ENCODE measurements around the gene PJVK. TPM values are rescaled to one million over a fixed set of nuclear protein-coding genes. Genes with fewer than 3 reads are reported as not detected.

Gene PJVK
- total RNA-seq, 1 donor from 2014 or later, result not detected

GRCh38 chr2:178499640-178500039, 48.5 kb downstream of the PJVK start:
- no peak for TF ChIP-seq CTCF (IDR thresholded peaks at IDR 0.05)
- no peak overlapping the region for H3K4me3 ChIP-seq
- no peak for DNase-seq (ENCODE audit: low spot score in 2 of 2)
- H3K9me3 ChIP-seq, result no peaks in the 10 kb centered on the region
- no peaks in the 10 kb centered on the region for H3K4me1 ChIP-seq
- intact Hi-C loops (cut with DNase I), result no loop called here
- H3K27ac ChIP-seq, result no peak overlapping the region
- peaks cover 47 to 96% of the 10 kb centered on the region in 2 donors for H3K36me3 ChIP-seq
- no peaks in the 10 kb centered on the region for H3K27me3 ChIP-seq

- Histone ChIP-seq H3K36me3 (peaks cover 33 to 67% of the 10 kb centered on the region in 2 donors), H3K9me3 (no peaks in the 10 kb centered on the region), H3K27me3 (no peaks in the 10 kb centered on the region), H3K27ac (no peak overlapping the region), H3K4me3 (no peak overlapping the region), H3K4me1 (no peaks in the 10 kb centered on the region)
- no peak for TF ChIP-seq CTCF (IDR thresholded peaks at IDR 0.05)
- intact Hi-C loops (cut with DNase I), result no loop called here
- DNase-seq (ENCODE audit: low spot score in 2 of 2), result no peak
These were observed 51.6 kb downstream of the PJVK start for GRCh38 chr2:178502751-178503150.

GRCh38 chr2:178506101-178506500, 54.9 kb downstream of the PJVK start:
- no peak overlapping the region for H3K4me3 ChIP-seq
- H3K27ac ChIP-seq, result no peak overlapping the region
- TF ChIP-seq CTCF (IDR thresholded peaks at IDR 0.05), result no peak
- no peaks in the 10 kb centered on the region for H3K4me1 ChIP-seq
- no peak for DNase-seq (ENCODE audit: low spot score in 2 of 2)
- no peaks in the 10 kb centered on the region for H3K9me3 ChIP-seq
- intact Hi-C loops (cut with DNase I), result no loop called here
- peaks cover 32 to 45% of the 10 kb centered on the region in 2 donors for H3K36me3 ChIP-seq
- H3K27me3 ChIP-seq, result no peaks in the 10 kb centered on the region

GRCh38 chr2:178506524-178506923, 55.3 kb downstream of the PJVK start:
- no peak for DNase-seq (ENCODE audit: low spot score in 2 of 2)
- intact Hi-C loops (cut with DNase I), result no loop called here
- TF ChIP-seq CTCF (IDR thresholded peaks at IDR 0.05), result no peak
- H3K36me3 ChIP-seq, result peaks cover 31 to 40% of the 10 kb centered on the region in 2 donors
- H3K27ac ChIP-seq, result no peak overlapping the region
- no peaks in the 10 kb centered on the region for H3K27me3 ChIP-seq
- no peaks in the 10 kb centered on the region for H3K9me3 ChIP-seq
- H3K4me3 ChIP-seq, result no peak overlapping the region
- no peaks in the 10 kb centered on the region for H3K4me1 ChIP-seq

GRCh38 chr2:178506949-178507348, 55.8 kb downstream of the PJVK start:
- no peak for TF ChIP-seq CTCF (IDR thresholded peaks at IDR 0.05)
- Histone ChIP-seq H3K4me1 (no peaks in the 10 kb centered on the region), H3K27me3 (no peaks in the 10 kb centered on the region), H3K36me3 (peaks cover 32 to 36% of the 10 kb centered on the region in 2 donors), H3K4me3 (no peak overlapping the region), H3K27ac (no peak overlapping the region), H3K9me3 (no peaks in the 10 kb centered on the region)
- DNase-seq (ENCODE audit: low spot score in 2 of 2), result no peak
- intact Hi-C loops (cut with DNase I), result no loop called here

GRCh38 chr2:178508646-178509045, 57.5 kb downstream of the PJVK start:
- H3K9me3 ChIP-seq, result no peaks in the 10 kb centered on the region
- H3K36me3 ChIP-seq, result peaks cover 18 to 29% of the 10 kb centered on the region in 2 donors
- intact Hi-C loops (cut with DNase I), result no loop called here
- DNase-seq (ENCODE audit: low spot score in 2 of 2), result no peak
- H3K4me1 ChIP-seq, result no peaks in the 10 kb centered on the region
- H3K4me3 ChIP-seq, result no peak overlapping the region
- no peak for TF ChIP-seq CTCF (IDR thresholded peaks at IDR 0.05)
- no peaks in the 10 kb centered on the region for H3K27me3 ChIP-seq
- H3K27ac ChIP-seq, result no peak overlapping the region
